ENCODE data around the gene WNT7A.

Gene WNT7A

GRCh38 chr3:13896473-13897154 lies 16.7 kb upstream of the WNT7A start:
- Histone ChIP-seq H3K9ac (ENCODE audit: insufficient read length, low read depth) (no peak overlapping the region), H3K9me3 (ENCODE audit: insufficient read depth, low read length) (peaks cover 34% of the 10 kb centered on the region), H3K4me1 (ENCODE audit: insufficient read depth, insufficient read length) (peaks cover 5% of the 10 kb centered on the region), H3K4me3 (ENCODE audit: insufficient read length, low read depth) (no peak overlapping the region), H3K27me3 (ENCODE audit: insufficient read depth, insufficient read length) (peaks cover 30% of the 10 kb centered on the region), H3K36me3 (ENCODE audit: insufficient read depth, insufficient read length, low read length) (no peaks in the 10 kb centered on the region)
- peak; percentile 75 for DNase-seq (ENCODE audit: low read depth, low spot score)
- TF ChIP-seq YY1 (IDR thresholded peaks at IDR 0.05; ENCODE audit: insufficient read depth, insufficient read length) (no peak), SUZ12 (IDR thresholded peaks at IDR 0.05; ENCODE audit: extremely low read depth, insufficient read depth, insufficient read length) (no peak), ZNF274 (IDR thresholded peaks at IDR 0.05; ENCODE audit: low read depth, low read length) (no peak)

DNA sequence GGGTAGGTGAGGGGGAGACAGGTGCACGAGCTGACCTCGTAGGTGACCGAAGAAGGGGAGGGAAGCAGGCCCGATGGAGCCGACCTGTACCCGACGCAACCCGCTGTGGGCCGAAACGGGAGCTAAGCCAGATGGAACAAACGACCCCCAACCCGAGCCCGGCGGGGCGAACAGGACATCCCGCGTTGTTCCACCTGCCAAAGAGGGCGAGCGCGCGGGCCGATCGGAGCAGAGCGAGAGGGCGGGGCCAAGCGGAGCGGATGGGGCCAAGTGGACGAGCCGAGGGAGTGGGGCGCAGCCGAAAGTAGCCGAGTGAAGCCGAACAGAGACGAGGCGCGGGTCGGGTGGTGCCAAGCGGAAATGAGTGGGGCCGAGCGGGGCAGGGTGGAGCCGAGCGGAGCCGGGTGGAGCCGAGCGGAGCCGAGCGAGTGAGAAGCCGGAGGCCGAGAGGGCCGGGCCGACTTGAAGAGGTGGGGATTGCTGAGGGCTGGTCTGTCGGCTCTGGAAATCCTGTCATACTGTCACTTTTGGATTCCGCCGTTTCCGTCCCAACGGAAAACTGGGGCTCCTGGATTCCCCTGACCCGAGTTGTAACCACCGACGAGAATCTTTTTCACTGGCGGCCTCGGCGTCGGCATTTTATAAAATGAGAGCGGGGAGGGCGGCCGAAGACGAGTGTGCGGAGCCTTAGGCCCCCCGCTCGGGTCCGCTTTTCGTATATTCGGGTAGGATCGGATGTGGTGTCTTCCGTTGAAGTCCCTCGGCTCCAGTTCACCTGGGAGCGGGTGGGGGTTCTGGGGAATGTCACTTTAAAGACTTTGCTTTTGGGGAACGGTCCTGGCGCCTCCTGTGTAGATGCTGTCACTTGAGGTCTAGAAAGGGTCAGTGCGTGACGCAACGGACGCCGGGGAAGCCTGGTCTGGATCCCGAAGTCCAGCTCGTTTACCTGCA lies 15.6 kb upstream of the WNT7A start:
- Histone ChIP-seq H3K4me1 (ENCODE audit: insufficient read depth, insufficient read length) (peaks cover 5% of the 10 kb centered on the region), H3K9ac (ENCODE audit: insufficient read length, low read depth) (peak overlapping the region; percentile 79), H3K36me3 (ENCODE audit: insufficient read depth, insufficient read length, low read length) (no peaks in the 10 kb centered on the region), H3K27me3 (ENCODE audit: insufficient read depth, insufficient read length) (peaks cover 30% of the 10 kb centered on the region), H3K9me3 (ENCODE audit: insufficient read depth, low read length) (peaks cover 22% of the 10 kb centered on the region), H3K4me3 (ENCODE audit: insufficient read length, low read depth) (peak overlapping the region; percentile 51)
- TF ChIP-seq YY1 (IDR thresholded peaks at IDR 0.05; ENCODE audit: insufficient read depth, insufficient read length) (no peak), ZNF274 (IDR thresholded peaks at IDR 0.05; ENCODE audit: low read depth, low read length) (no peak), SUZ12 (IDR thresholded peaks at IDR 0.05; ENCODE audit: extremely low read depth, insufficient read depth, insufficient read length) (no peak)
- peak; percentile 86 for DNase-seq (ENCODE audit: low read depth, low spot score)

GRCh38 chr3:13894807-13895154 lies 14.9 kb upstream of the WNT7A start:
- H3K9ac ChIP-seq (ENCODE audit: insufficient read length, low read depth): peak overlapping the region; percentile 65
- H3K9me3 ChIP-seq (ENCODE audit: insufficient read depth, low read length): peaks cover 15% of the 10 kb centered on the region; the same call in 1 of the 2 replicates
- TF ChIP-seq YY1 (IDR thresholded peaks at IDR 0.05; ENCODE audit: insufficient read depth, insufficient read length): no peak
- H3K27me3 ChIP-seq (ENCODE audit: insufficient read depth, insufficient read length): peaks cover 30% of the 10 kb centered on the region
- no peaks in the 10 kb centered on the region for H3K36me3 ChIP-seq (ENCODE audit: insufficient read depth, insufficient read length, low read length)
- peaks cover 5% of the 10 kb centered on the region for H3K4me1 ChIP-seq (ENCODE audit: insufficient read depth, insufficient read length)
- H3K4me3 ChIP-seq (ENCODE audit: insufficient read length, low read depth): peak overlapping the region; percentile 51
- DNase-seq (ENCODE audit: low read depth, low spot score): no peak

- no peaks in the 10 kb centered on the region for H3K36me3 ChIP-seq (ENCODE audit: insufficient read depth, insufficient read length, low read length)
- no peak overlapping the region for H3K4me3 ChIP-seq (ENCODE audit: insufficient read length, low read depth)
- peaks cover 10% of the 10 kb centered on the region; the same call in 1 of the 2 replicates for H3K9me3 ChIP-seq (ENCODE audit: insufficient read depth, low read length)
- TF ChIP-seq SUZ12 (IDR thresholded peaks at IDR 0.05; ENCODE audit: extremely low read depth, insufficient read depth, insufficient read length) (no peak), YY1 (IDR thresholded peaks at IDR 0.05; ENCODE audit: insufficient read depth, insufficient read length) (no peak), ZNF274 (IDR thresholded peaks at IDR 0.05; ENCODE audit: low read depth, low read length) (no peak)
- peaks cover 30% of the 10 kb centered on the region for H3K27me3 ChIP-seq (ENCODE audit: insufficient read depth, insufficient read length)
- H3K4me1 ChIP-seq (ENCODE audit: insufficient read depth, insufficient read length): peaks cover 5% of the 10 kb centered on the region
- H3K9ac ChIP-seq (ENCODE audit: insufficient read length, low read depth): no peak overlapping the region
- DNase-seq (ENCODE audit: low read depth, low spot score): no peak
Measured at GRCh38 chr3:13894096-13894806, 14.4 kb upstream of the WNT7A start.

DNA sequence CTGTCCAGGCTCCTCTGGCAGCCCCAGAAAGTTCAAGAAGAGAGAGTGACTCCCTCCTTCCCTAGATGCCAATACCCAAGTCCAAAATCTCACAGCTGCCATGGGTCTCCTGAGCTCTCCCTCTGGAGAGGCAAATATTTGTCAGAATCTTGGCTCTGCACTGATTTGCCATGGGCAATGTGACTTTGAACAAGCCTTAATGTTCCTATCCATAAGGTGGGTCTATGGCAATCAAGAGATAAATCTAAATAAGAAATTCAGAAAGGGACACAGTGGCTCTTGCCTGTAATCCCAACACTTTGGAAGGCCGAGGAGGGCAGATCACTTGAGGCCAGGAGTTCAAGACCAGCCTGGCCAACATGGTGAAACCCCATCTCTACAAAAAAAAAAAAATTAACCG lies 12.4 kb upstream of the WNT7A start:
- Histone ChIP-seq H3K9ac (ENCODE audit: insufficient read length, low read depth) (no peak overlapping the region), H3K4me3 (ENCODE audit: insufficient read length, low read depth) (no peak overlapping the region), H3K36me3 (ENCODE audit: insufficient read depth, insufficient read length, low read length) (no peaks in the 10 kb centered on the region), H3K27me3 (ENCODE audit: insufficient read depth, insufficient read length) (peaks cover 32% of the 10 kb centered on the region), H3K9me3 (ENCODE audit: insufficient read depth, low read length) (no peaks in the 10 kb centered on the region), H3K4me1 (ENCODE audit: insufficient read depth, insufficient read length) (peaks cover 5% of the 10 kb centered on the region)
- DNase-seq (ENCODE audit: low read depth, low spot score): no peak
- TF ChIP-seq YY1 (IDR thresholded peaks at IDR 0.05; ENCODE audit: insufficient read depth, insufficient read length): no peak
- TF ChIP-seq ZNF274 (IDR thresholded peaks at IDR 0.05; ENCODE audit: low read depth, low read length): no peak
- TF ChIP-seq SUZ12 (IDR thresholded peaks at IDR 0.05; ENCODE audit: extremely low read depth, insufficient read depth, insufficient read length): no peak

- no peak for TF ChIP-seq SUZ12 (IDR thresholded peaks at IDR 0.05; ENCODE audit: extremely low read depth, insufficient read depth, insufficient read length)
- peak; percentile 84 for TF ChIP-seq YY1 (IDR thresholded peaks at IDR 0.05; ENCODE audit: insufficient read depth, insufficient read length)
- no peak overlapping the region for H3K9ac ChIP-seq (ENCODE audit: insufficient read length, low read depth)
- peaks cover 39% of the 10 kb centered on the region for H3K27me3 ChIP-seq (ENCODE audit: insufficient read depth, insufficient read length)
- no peak for DNase-seq (ENCODE audit: low read depth, low spot score)
- peaks cover 5% of the 10 kb centered on the region for H3K4me1 ChIP-seq (ENCODE audit: insufficient read depth, insufficient read length)
- H3K36me3 ChIP-seq (ENCODE audit: insufficient read depth, insufficient read length, low read length): no peaks in the 10 kb centered on the region
- H3K4me3 ChIP-seq (ENCODE audit: insufficient read length, low read depth): no peak overlapping the region
- no peaks in the 10 kb centered on the region for H3K9me3 ChIP-seq (ENCODE audit: insufficient read depth, low read length)
Measured at GRCh38 chr3:13891492-13892073, 11.7 kb upstream of the WNT7A start.

Data from NT2/D1 (cell line).